ENCODE measurements around the gene ANKS1B.

DNA sequence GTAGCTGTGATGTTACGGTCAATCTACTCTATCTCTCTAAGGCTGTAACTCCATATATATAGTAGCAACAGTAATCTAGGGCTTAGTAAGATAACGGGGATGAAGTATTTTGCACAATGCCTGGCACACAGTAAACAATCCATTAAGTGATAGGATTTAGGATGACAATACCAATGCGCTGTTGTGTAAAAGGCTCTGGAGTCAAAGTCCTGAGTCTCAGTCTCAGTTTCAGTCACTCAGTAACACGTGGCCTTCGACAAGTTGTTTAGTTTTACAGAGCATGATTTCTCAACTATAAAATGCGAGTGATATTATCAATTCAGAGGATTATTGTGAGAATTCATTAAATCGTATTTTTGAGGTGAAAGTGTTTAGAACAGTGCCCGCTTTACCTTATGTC lies 174.8 kb downstream of the ANKS1B start:
- TF ChIP-seq ZFHX2 (tag by site-specific recombination; conservative IDR thresholded peaks at IDR 0.05), result no peak
- TF ChIP-seq, protein P1, sequence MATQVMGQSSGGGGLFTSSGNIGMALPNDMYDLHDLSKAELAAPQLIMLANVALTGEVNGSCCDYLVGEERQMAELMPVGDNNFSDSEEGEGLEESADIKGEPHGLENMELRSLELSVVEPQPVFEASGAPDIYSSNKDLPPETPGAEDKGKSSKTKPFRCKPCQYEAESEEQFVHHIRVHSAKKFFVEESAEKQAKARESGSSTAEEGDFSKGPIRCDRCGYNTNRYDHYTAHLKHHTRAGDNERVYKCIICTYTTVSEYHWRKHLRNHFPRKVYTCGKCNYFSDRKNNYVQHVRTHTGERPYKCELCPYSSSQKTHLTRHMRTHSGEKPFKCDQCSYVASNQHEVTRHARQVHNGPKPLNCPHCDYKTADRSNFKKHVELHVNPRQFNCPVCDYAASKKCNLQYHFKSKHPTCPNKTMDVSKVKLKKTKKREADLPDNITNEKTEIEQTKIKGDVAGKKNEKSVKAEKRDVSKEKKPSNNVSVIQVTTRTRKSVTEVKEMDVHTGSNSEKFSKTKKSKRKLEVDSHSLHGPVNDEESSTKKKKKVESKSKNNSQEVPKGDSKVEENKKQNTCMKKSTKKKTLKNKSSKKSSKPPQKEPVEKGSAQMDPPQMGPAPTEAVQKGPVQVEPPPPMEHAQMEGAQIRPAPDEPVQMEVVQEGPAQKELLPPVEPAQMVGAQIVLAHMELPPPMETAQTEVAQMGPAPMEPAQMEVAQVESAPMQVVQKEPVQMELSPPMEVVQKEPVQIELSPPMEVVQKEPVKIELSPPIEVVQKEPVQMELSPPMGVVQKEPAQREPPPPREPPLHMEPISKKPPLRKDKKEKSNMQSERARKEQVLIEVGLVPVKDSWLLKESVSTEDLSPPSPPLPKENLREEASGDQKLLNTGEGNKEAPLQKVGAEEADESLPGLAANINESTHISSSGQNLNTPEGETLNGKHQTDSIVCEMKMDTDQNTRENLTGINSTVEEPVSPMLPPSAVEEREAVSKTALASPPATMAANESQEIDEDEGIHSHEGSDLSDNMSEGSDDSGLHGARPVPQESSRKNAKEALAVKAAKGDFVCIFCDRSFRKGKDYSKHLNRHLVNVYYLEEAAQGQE (tag by site-specific recombination; IDR thresholded peaks at IDR 0.05), result no peak
- TF ChIP-seq, protein P2, sequence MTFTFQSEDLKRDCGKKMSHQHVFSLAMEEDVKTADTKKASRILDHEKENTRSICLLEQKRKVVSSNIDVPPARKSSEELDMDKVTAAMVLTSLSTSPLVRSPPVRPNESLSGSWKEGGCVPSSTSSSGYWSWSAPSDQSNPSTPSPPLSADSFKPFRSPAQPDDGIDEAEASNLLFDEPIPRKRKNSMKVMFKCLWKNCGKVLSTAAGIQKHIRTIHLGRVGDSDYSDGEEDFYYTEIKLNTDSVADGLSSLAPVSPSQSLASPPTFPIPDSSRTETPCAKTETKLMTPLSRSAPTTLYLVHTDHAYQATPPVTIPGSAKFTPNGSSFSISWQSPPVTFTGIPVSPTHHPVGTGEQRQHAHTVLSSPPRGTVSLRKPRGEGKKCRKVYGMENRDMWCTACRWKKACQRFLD (tag by site-specific recombination; IDR thresholded peaks at IDR 0.05), result no peak
- no peak for TF ChIP-seq ZSCAN30 (tag by site-specific recombination; IDR thresholded peaks at IDR 0.05)
- TF ChIP-seq ZNF791 (tag by site-specific recombination; IDR thresholded peaks at IDR 0.05), result no peak
- TF ChIP-seq, protein P3, sequence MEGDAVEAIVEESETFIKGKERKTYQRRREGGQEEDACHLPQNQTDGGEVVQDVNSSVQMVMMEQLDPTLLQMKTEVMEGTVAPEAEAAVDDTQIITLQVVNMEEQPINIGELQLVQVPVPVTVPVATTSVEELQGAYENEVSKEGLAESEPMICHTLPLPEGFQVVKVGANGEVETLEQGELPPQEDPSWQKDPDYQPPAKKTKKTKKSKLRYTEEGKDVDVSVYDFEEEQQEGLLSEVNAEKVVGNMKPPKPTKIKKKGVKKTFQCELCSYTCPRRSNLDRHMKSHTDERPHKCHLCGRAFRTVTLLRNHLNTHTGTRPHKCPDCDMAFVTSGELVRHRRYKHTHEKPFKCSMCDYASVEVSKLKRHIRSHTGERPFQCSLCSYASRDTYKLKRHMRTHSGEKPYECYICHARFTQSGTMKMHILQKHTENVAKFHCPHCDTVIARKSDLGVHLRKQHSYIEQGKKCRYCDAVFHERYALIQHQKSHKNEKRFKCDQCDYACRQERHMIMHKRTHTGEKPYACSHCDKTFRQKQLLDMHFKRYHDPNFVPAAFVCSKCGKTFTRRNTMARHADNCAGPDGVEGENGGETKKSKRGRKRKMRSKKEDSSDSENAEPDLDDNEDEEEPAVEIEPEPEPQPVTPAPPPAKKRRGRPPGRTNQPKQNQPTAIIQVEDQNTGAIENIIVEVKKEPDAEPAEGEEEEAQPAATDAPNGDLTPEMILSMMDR (tag by site-specific recombination; IDR thresholded peaks at IDR 0.05), result no peak
- no peak for TF ChIP-seq ZNF629 (tag by site-specific recombination; IDR thresholded peaks at IDR 0.05)
- no peak for TF ChIP-seq ZNF768 (tag by site-specific recombination; IDR thresholded peaks at IDR 0.05)
- no peak for TF ChIP-seq BCL11A (tag by site-specific recombination; IDR thresholded peaks at IDR 0.05; ENCODE audit: low read depth)
- TF ChIP-seq ZNF239 (tag by site-specific recombination; IDR thresholded peaks at IDR 0.05), result no peak
- TF ChIP-seq, protein P4, sequence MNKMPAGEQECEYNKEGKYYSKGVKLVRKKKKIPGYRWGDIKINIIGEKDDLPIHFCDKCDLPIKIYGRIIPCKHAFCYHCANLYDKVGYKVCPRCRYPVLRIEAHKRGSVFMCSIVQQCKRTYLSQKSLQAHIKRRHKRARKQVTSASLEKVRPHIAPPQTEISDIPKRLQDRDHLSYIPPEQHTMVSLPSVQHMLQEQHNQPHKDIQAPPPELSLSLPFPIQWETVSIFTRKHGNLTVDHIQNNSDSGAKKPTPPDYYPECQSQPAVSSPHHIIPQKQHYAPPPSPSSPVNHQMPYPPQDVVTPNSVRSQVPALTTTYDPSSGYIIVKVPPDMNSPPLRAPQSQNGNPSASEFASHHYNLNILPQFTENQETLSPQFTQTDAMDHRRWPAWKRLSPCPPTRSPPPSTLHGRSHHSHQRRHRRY (tag by site-specific recombination; IDR thresholded peaks at IDR 0.05), result no peak
- no peak for TF ChIP-seq ZBTB20 (tag by site-specific recombination; IDR thresholded peaks at IDR 0.05)
- TF ChIP-seq ZNF174 (tag by site-specific recombination; IDR thresholded peaks at IDR 0.05), result no peak

Data from HEK293 (cell line).